Peyer's patch (tissue), 4 donors: ENCODE data around the gene TTC6.

ENCODE experiments used
- POLR2A ChIP-seq, 2 donors: fragments of 450-650 bp; IDR thresholded peaks; one replicate each; pipeline ENCODE4 v1.5.1; 2017; ENCODE audit warnings: antibody characterized with exemption in 2 of 2, mild to moderate bottlenecking in 2 of 2, moderate library complexity in 2 of 2
- TF ChIP-seq, protein P1 (sequence below), 6 experiments: fragments of 450-650 bp in 4 of 6; fragments of 200-600 bp in 2 of 6; sonication (generic) in 1 of 6; IDR thresholded peaks; one replicate each; pipeline ENCODE4 v1.5.1; 2017 to 2019; ENCODE audit warnings: antibody characterized with exemption in 6 of 6, mild to moderate bottlenecking in 3 of 6, moderate library complexity in 1 of 6

DNA sequence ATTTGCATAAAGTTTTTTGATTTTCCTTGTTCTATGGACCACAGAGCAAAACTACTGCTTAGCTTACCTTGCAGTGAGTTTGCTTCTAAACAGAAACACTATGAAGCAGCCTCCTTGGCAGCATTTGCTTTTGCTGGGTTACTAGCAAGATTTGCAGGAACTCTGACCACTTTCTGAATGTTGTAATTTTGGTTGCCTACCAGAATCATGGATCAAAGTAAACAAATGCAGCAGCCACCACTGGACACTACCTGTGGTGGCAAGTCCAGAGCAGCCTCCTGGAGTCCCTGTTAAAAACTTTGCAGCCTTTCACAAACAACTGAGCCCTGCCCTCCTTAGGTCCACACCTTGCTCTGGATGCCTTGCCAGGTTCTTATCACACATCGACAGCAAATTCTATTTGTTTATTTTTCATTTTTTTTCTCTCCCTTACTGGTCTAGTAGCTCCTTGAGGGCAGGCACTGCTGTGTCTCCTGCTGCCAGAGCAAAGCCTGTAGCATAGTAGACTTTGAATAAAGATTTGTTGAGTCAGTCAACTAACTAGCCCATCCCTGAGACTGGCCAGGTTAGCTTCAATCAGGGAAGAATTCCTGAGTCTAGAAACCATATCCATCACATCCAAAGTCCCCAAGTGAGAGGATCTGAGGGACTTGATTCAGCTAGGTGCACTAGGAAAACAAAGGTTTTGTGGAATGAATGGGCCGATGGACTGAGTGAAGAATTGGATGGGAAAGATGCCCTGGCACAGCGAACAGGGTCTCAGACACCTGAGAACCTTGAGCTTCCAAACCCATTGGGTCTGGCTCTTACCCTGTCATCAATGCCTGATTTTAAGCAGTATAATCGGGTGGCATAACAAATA, 5.7 kb downstream of the TTC6 start:
- TF ChIP-seq POLR2A (IDR thresholded peaks at IDR 0.05) = no peak
- TF ChIP-seq, protein P1, sequence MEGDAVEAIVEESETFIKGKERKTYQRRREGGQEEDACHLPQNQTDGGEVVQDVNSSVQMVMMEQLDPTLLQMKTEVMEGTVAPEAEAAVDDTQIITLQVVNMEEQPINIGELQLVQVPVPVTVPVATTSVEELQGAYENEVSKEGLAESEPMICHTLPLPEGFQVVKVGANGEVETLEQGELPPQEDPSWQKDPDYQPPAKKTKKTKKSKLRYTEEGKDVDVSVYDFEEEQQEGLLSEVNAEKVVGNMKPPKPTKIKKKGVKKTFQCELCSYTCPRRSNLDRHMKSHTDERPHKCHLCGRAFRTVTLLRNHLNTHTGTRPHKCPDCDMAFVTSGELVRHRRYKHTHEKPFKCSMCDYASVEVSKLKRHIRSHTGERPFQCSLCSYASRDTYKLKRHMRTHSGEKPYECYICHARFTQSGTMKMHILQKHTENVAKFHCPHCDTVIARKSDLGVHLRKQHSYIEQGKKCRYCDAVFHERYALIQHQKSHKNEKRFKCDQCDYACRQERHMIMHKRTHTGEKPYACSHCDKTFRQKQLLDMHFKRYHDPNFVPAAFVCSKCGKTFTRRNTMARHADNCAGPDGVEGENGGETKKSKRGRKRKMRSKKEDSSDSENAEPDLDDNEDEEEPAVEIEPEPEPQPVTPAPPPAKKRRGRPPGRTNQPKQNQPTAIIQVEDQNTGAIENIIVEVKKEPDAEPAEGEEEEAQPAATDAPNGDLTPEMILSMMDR (IDR thresholded peaks at IDR 0.05) = no peak
